ENCODE data around the gene DOK3. TPM values are rescaled to one million over a fixed set of nuclear protein-coding genes. Genes with fewer than 3 reads are reported as not detected.

The DOK3 gene
- total and polyA plus RNA-seq, 4 donors = 15.6 to 146 (median 47.8) TPM

- H3K36me3 ChIP-seq (ENCODE audit: control insufficient read depth in 4 of 4, insufficient read depth in 4 of 4, low read length in 4 of 4) = peaks cover 0 to 22% (median 12%) of the 10 kb centered on the region in 4 donors
- TF ChIP-seq CTCF (IDR thresholded peaks at IDR 0.05; ENCODE audit: control extremely low read depth, extremely low read depth) = no peak
- no peaks in the 10 kb centered on the region for H3K9me3 ChIP-seq (ENCODE audit: control insufficient read depth in 4 of 4, insufficient read depth in 3 of 4, low read length in 3 of 4)
- H3K4me1 ChIP-seq (ENCODE audit: control insufficient read depth in 5 of 5, insufficient read depth in 5 of 5, low read length in 5 of 5) = peaks cover 13 to 25% (median 19%) of the 10 kb centered on the region in 5 donors
- DNase-seq (no peak), ATAC-seq (ENCODE audit: insufficient read depth, low FRiP score) (no peak)
- H3K4me3 ChIP-seq = no peak overlapping the region
- H3K27ac ChIP-seq (ENCODE audit: low read depth in 1 of 2, low read length in 1 of 2) = no peak overlapping the region
- H3K9ac ChIP-seq (ENCODE audit: insufficient read depth in 1 of 2, low read length in 2 of 2) = no peak overlapping the region
- 37 to 78% methylated on average over 1 of the region's 1 CpG for WGBS, 2 donors
- no peaks in the 10 kb centered on the region for H3K27me3 ChIP-seq (ENCODE audit: control insufficient read depth in 3 of 3, insufficient read depth in 3 of 3, low read length in 2 of 3)
Observed at GRCh38 chr5:177548495-177548894, 38.9 kb upstream of the DOK3 start.

DNA sequence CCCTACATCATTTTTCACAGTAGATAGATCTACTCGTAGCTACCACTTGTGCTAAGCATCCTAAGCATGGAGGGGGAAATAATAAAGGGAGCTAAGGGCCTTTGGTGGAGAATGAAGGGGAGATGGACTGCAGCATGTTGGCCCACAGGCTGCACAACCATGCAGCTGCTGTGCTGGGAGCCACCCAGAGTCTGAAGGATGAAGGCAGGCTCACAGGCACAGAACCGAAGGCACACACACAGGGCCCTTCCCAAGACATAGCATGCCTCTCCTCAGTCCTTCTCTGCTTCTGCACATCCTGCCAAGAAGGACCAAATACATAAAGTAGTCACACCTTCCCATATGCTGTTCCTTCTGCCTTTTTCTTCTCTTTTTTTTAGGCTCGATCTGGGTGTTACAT, 38.1 kb upstream of the DOK3 start:
- ATAC-seq (ENCODE audit: insufficient read depth, low FRiP score) (no peak), DNase-seq (no peak)
- Histone ChIP-seq H3K9ac (ENCODE audit: insufficient read depth in 1 of 2, low read length in 2 of 2) (peak overlapping the region in 1 of 2 donors; percentile 43), H3K36me3 (ENCODE audit: control insufficient read depth in 4 of 4, insufficient read depth in 4 of 4, low read length in 4 of 4) (peaks cover 0 to 20% (median 9%) of the 10 kb centered on the region in 4 donors), H3K27ac (ENCODE audit: low read depth in 1 of 2, low read length in 1 of 2) (no peak overlapping the region), H3K9me3 (ENCODE audit: control insufficient read depth in 4 of 4, insufficient read depth in 3 of 4, low read length in 3 of 4) (no peaks in the 10 kb centered on the region), H3K4me3 (no peak overlapping the region), H3K27me3 (ENCODE audit: control insufficient read depth in 3 of 3, insufficient read depth in 3 of 3, low read length in 2 of 3) (no peaks in the 10 kb centered on the region), H3K4me1 (ENCODE audit: control insufficient read depth in 5 of 5, insufficient read depth in 5 of 5, low read length in 5 of 5) (peaks cover 9 to 27% (median 18%) of the 10 kb centered on the region in 5 donors)
- 57 to 77% methylated on average over 3 of the region's 3 CpGs for WGBS, 2 donors
- TF ChIP-seq CTCF (IDR thresholded peaks at IDR 0.05; ENCODE audit: control extremely low read depth, extremely low read depth) = no peak

DNA sequence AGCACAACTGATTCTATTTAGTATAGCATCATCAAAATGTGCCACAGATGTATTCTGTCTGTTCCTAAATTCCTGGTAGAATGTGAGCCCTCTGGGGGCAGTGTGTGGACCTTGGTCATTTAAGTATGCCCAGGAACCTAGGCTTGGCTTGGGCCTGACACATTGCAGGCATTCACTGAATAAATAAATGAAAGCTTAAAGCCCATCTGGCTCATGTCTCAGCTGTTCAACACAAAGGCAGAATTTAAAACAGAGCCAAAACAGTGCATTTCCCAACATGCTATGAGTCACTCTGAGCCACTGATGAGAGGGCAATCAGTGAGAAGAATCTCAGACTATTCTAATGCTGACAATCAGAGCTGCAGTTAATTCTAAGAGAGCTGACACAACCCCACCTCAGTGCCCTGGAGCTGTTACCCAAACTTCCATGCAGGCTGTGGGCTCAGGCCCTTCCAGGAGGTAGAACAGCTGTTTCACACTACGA, 36.7 kb upstream of the DOK3 start:
- peak; percentile 33 to 79 (median 70) for DNase-seq

More for the DNA sequence above, 36.7 kb upstream of the DOK3 start:
- H3K27ac ChIP-seq (ENCODE audit: low read depth in 1 of 2, low read length in 1 of 2) = peak overlapping the region; percentile 24 to 90
- 67 to 81% methylated on average over 1 of the region's 1 CpG for WGBS, 2 donors
- no peaks in the 10 kb centered on the region for H3K27me3 ChIP-seq (ENCODE audit: control insufficient read depth in 3 of 3, insufficient read depth in 3 of 3, low read length in 2 of 3)
- H3K4me3 ChIP-seq = no peak overlapping the region
- H3K9ac ChIP-seq (ENCODE audit: insufficient read depth in 1 of 2, low read length in 2 of 2) = no peak overlapping the region
- ATAC-seq (ENCODE audit: insufficient read depth, low FRiP score) = peak; percentile 80
- peaks cover 6 to 23% (median 15%) of the 10 kb centered on the region in 5 donors for H3K4me1 ChIP-seq (ENCODE audit: control insufficient read depth in 5 of 5, insufficient read depth in 5 of 5, low read length in 5 of 5)
- no peaks in the 10 kb centered on the region for H3K9me3 ChIP-seq (ENCODE audit: control insufficient read depth in 4 of 4, insufficient read depth in 3 of 4, low read length in 3 of 4)
- no peak for TF ChIP-seq CTCF (IDR thresholded peaks at IDR 0.05; ENCODE audit: control extremely low read depth, extremely low read depth)
- peaks cover 1 to 13% (median 7%) of the 10 kb centered on the region in 4 donors for H3K36me3 ChIP-seq (ENCODE audit: control insufficient read depth in 4 of 4, insufficient read depth in 4 of 4, low read length in 4 of 4)
